ENCODE measurements around the gene UCN2. TPM values are rescaled to one million over a fixed set of nuclear protein-coding genes. Genes with fewer than 3 reads are reported as not detected.

Gene UCN2
- total and polyA plus RNA-seq, 2 experiments from 2014 or later = 0.30 to 1.5 TPM

DNA sequence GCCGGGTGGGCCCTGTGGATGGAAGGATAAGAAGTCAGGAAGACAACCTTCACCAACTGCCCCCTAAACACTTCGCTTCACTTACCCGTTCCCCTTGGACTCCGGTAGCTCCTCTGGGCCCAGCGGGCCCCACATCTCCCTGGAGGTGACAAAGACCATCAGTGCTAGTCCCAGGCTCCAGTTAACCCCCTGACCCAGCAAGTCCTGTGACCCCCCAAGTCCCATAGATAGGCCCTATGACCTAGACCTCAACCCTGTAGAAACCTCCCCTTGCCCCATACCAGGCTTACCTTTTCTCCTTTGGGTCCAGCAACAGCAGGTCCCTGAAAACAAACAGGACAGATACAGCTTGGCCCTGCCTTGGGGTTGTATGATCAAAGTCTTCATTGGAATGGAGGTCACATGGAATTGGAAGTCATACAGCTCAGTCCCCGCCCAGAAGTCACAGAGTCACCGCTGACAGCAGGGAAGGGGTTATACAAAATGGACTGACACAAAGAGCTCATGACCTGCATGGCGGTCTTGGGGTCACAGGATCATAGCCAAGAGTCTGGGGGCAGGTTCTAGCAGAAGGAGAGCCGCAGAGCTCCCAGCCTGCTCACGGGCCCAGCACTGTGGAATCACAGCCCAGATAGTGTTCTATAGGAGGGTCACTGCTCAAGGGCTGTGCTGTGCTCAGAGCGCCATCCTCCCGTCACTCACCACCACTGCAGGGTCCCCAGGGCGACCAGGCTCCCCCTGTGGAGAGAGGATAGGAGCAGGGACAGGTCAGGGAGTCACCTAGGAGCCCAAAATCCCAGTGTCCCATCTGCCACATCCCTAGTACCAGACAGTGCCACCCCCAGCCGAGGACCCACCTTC is 18.3 kb upstream of the UCN2 start:
- no peaks in the 10 kb centered on the region for H3K9me2 ChIP-seq (replicated peaks; ENCODE audit: insufficient read depth)
- no peaks in the 10 kb centered on the region for H4K20me1 ChIP-seq (ENCODE audit: insufficient read depth, poor library complexity, severe bottlenecking)
- no peak overlapping the region for H2AFZ ChIP-seq
- H3K36me3 ChIP-seq (replicated peaks; ENCODE audit: insufficient read depth, low read depth) = no peaks in the 10 kb centered on the region
- H3K4me2 ChIP-seq = no peak overlapping the region
- H3K27ac ChIP-seq = no peak overlapping the region
- no peaks in the 10 kb centered on the region for H3K4me1 ChIP-seq (ENCODE audit: insufficient read depth)
- H3K4me3 ChIP-seq = no peak overlapping the region
- no peaks in the 10 kb centered on the region for H3K79me2 ChIP-seq
- no peak for TF ChIP-seq EZH2 (IDR thresholded peaks at IDR 0.05; ENCODE audit: borderline replicate concordance)
- TF ChIP-seq EZH2phosphoT487 (IDR thresholded peaks at IDR 0.05; ENCODE audit: low read depth, severe bottlenecking, unreplicated experiment) = no peak
- TF ChIP-seq, protein P1, sequence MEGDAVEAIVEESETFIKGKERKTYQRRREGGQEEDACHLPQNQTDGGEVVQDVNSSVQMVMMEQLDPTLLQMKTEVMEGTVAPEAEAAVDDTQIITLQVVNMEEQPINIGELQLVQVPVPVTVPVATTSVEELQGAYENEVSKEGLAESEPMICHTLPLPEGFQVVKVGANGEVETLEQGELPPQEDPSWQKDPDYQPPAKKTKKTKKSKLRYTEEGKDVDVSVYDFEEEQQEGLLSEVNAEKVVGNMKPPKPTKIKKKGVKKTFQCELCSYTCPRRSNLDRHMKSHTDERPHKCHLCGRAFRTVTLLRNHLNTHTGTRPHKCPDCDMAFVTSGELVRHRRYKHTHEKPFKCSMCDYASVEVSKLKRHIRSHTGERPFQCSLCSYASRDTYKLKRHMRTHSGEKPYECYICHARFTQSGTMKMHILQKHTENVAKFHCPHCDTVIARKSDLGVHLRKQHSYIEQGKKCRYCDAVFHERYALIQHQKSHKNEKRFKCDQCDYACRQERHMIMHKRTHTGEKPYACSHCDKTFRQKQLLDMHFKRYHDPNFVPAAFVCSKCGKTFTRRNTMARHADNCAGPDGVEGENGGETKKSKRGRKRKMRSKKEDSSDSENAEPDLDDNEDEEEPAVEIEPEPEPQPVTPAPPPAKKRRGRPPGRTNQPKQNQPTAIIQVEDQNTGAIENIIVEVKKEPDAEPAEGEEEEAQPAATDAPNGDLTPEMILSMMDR (IDR thresholded peaks at IDR 0.05; ENCODE audit: poor library complexity) = no peak
- WGBS (ENCODE audit: low lambda C conversion rate, missing lambda C conversion rate) = 93% methylated on average over 14 of the region's 14 CpGs
- no peaks in the 10 kb centered on the region for H3K9me3 ChIP-seq (ENCODE audit: low read depth)
- H3K27me3 ChIP-seq = no peaks in the 10 kb centered on the region
- DNase-seq (ENCODE audit: low spot score) = no peak

DNA sequence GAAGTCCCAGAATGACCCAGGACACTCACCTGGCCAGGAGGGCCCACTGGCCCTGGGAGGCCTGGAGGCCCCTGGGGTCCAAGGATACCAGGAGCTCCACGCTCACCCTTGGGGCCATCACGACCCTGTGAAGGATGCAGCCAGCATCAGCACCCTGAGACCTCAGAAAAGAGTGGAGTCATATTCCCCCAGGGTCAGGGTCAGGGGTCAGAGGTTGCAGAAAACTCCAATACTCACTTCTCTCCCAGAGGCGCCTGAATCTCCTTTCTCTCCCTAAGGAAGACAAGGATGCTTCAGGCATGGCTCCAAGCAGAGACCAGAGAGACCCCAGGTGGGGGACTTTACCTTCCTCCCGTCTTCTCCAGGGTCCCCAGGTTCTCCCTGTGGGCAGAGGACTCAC is 13.1 kb upstream of the UCN2 start:
- TF ChIP-seq EZH2 (IDR thresholded peaks at IDR 0.05; ENCODE audit: borderline replicate concordance) = no peak
- TF ChIP-seq, protein P1 (IDR thresholded peaks at IDR 0.05; ENCODE audit: poor library complexity) = no peak
- no peak for TF ChIP-seq EZH2phosphoT487 (IDR thresholded peaks at IDR 0.05; ENCODE audit: low read depth, severe bottlenecking, unreplicated experiment)
- no peak overlapping the region for H2AFZ ChIP-seq
- WGBS (ENCODE audit: low lambda C conversion rate, missing lambda C conversion rate) = 93% methylated on average over 4 of the region's 4 CpGs
- no peaks in the 10 kb centered on the region for H3K27me3 ChIP-seq
- H3K9me3 ChIP-seq (ENCODE audit: low read depth) = no peaks in the 10 kb centered on the region
- no peaks in the 10 kb centered on the region for H3K36me3 ChIP-seq (replicated peaks; ENCODE audit: insufficient read depth, low read depth)
- H3K9me2 ChIP-seq (replicated peaks; ENCODE audit: insufficient read depth) = no peaks in the 10 kb centered on the region
- H3K27ac ChIP-seq = no peak overlapping the region
- no peaks in the 10 kb centered on the region for H3K4me1 ChIP-seq (ENCODE audit: insufficient read depth)
- H3K79me2 ChIP-seq = no peaks in the 10 kb centered on the region
- no peak overlapping the region for H3K4me2 ChIP-seq
- H4K20me1 ChIP-seq (ENCODE audit: insufficient read depth, poor library complexity, severe bottlenecking) = no peaks in the 10 kb centered on the region
- H3K4me3 ChIP-seq = no peak overlapping the region
- DNase-seq (ENCODE audit: low spot score) = no peak

DNA sequence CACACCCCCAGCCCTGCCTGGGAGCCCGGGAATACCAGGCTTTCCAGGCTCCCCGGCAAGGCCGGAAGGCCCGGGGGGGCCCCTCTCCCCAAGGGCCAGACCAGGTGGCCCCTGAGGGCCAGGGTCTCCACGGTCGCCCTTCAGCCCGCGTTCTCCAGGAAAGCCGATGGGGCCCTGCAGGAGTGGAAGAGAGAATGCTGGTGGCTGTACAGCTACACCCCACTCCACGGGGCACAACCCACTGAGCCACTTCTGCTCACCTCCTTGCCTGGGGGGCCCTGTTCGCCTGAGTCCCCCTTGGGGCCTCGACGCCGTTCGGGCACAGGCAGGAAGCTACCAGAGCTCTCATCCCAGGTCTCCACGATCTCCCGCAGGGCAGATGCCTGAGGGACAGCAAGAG is 11.8 kb upstream of the UCN2 start:
- H3K4me3 ChIP-seq = no peak overlapping the region
- WGBS (ENCODE audit: low lambda C conversion rate, missing lambda C conversion rate) = 91% methylated on average over 15 of the region's 17 CpGs
- TF ChIP-seq, protein P1 (IDR thresholded peaks at IDR 0.05; ENCODE audit: poor library complexity) = no peak
- TF ChIP-seq EZH2 (IDR thresholded peaks at IDR 0.05; ENCODE audit: borderline replicate concordance) = no peak
- no peak for TF ChIP-seq EZH2phosphoT487 (IDR thresholded peaks at IDR 0.05; ENCODE audit: low read depth, severe bottlenecking, unreplicated experiment)
- no peaks in the 10 kb centered on the region for H3K36me3 ChIP-seq (replicated peaks; ENCODE audit: insufficient read depth, low read depth)
- H3K79me2 ChIP-seq = no peaks in the 10 kb centered on the region
- no peaks in the 10 kb centered on the region for H3K27me3 ChIP-seq
- H3K9me3 ChIP-seq (ENCODE audit: low read depth) = no peaks in the 10 kb centered on the region
- no peaks in the 10 kb centered on the region for H3K9me2 ChIP-seq (replicated peaks; ENCODE audit: insufficient read depth)
- no peak for DNase-seq (ENCODE audit: low spot score)
- H3K4me2 ChIP-seq = no peak overlapping the region
- no peaks in the 10 kb centered on the region for H4K20me1 ChIP-seq (ENCODE audit: insufficient read depth, poor library complexity, severe bottlenecking)
- H3K27ac ChIP-seq = no peak overlapping the region
- H3K4me1 ChIP-seq (ENCODE audit: insufficient read depth) = no peaks in the 10 kb centered on the region
- H2AFZ ChIP-seq = no peak overlapping the region

Measured in hepatocyte (in vitro differentiated cells).